GM12874 (cell line): ENCODE measurements around the gene MAFB.

Experiments
- TF ChIP-seq, protein P1 (sequence below): IDR thresholded peaks from 2 replicates; pipeline ENCODE4 v1.5.1; 2011; ENCODE audit warnings: low read depth, mild to moderate bottlenecking, control low read depth, low read length, moderate library complexity; ENCODE audit not compliant: insufficient read depth

MAFB gene

DNA sequence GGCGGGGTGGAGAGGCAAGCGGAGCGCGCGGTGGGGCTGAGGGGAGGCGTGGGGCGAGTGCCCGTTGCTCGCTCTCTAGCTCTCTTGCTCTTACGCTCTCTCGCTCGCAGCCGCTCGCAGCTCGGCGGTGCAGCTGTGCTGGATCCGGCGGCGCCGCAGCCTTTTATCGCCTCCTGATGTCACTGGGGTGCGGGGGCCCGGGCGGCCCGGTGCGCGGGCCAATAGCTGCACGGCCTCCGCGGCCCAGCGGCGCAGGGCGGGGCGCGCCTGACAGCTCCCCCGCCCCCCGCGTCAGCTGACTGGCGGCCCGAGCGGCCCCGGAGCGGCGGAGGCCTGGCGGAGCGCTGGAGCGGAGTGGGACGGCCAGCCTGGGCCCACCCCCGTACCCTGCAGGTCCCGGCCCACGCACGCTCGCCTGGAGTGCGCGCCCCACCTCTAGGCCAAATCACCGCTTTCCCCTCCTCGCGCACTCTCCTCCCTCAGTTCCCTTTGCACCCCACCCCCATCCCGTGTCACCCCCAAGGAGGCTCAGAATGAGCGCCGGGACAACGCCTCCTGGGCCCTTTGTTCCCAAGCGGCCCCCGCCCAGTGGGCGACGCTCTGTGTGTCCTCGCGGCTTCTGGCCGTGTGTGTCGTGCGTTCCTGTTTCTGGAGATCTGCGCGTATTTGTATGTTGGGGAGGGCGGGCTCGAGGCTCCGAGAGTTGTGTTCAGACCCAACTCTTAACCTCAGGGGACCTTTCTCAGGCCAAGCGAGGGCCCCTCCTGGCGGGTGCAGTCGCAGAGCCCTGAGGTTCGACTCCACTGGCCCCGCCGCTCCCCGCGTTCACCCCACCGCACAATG, at the start of gene MAFB:
TSS of gene MAFB (minus strand) at position 137 of the 843 bp plus-strand sequence. CDS start 386 bp downstream, outside the sequence.
- TF ChIP-seq, protein P1, sequence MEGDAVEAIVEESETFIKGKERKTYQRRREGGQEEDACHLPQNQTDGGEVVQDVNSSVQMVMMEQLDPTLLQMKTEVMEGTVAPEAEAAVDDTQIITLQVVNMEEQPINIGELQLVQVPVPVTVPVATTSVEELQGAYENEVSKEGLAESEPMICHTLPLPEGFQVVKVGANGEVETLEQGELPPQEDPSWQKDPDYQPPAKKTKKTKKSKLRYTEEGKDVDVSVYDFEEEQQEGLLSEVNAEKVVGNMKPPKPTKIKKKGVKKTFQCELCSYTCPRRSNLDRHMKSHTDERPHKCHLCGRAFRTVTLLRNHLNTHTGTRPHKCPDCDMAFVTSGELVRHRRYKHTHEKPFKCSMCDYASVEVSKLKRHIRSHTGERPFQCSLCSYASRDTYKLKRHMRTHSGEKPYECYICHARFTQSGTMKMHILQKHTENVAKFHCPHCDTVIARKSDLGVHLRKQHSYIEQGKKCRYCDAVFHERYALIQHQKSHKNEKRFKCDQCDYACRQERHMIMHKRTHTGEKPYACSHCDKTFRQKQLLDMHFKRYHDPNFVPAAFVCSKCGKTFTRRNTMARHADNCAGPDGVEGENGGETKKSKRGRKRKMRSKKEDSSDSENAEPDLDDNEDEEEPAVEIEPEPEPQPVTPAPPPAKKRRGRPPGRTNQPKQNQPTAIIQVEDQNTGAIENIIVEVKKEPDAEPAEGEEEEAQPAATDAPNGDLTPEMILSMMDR: no peak

DNA sequence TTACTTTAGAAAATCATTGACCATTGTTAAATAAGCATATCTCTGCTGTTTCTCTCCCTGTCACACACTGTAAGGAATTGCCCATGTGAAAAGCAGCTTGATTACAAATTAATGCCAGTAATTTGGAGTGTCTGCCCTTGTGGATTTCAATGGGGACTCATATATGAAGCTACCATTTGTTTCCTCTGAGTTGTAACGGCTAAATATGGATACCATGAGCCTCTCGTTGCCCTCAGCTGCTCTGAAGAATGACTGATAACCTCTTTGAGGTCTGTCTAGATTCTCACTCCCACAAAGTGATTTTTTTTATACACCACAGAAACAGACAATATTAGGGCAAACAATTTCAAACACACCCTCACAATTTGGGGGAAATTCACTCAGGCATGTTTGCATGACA, 40.0 kb upstream of the MAFB start:
- TF ChIP-seq, protein P1: no peak

DNA sequence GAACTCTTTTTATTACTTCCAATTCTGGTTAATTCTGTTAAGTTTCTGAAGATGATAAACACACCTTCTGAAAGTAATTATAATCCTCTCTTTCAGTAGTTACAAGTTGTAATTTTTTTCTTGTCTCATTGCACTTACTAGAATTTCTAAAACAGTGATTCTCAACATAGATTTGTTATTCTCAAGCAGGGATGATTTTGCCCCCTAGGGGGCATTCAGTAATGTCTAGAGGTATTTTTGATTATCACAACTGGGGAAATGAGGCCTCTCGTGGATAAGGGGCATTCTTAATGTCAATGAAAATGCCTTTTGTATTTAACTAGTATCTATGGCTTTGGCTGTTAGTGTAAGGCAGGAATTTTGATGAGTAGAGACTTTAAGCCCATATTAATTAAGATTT, 39.4 kb upstream of the MAFB start:
- TF ChIP-seq, protein P1: no peak

DNA sequence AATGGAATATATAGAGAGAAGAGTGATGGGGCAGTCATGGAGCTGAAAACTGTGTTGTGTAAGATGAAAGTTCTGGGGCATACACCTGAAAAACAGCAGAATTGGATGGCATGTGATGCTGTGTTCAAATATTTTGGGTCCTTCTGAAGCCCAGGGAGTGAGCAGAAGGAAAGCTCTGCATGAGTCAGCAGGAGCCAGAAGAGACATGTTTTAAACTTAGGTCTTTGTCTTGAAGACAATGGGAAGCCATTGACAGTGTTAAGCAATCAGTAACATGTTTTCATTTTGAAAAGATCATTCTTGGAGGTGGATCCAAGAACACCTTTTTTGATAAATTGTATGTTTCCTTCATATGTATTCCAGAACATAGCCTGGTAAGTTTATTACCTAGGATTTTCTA, 38.9 kb upstream of the MAFB start:
- TF ChIP-seq, protein P1: no peak

DNA sequence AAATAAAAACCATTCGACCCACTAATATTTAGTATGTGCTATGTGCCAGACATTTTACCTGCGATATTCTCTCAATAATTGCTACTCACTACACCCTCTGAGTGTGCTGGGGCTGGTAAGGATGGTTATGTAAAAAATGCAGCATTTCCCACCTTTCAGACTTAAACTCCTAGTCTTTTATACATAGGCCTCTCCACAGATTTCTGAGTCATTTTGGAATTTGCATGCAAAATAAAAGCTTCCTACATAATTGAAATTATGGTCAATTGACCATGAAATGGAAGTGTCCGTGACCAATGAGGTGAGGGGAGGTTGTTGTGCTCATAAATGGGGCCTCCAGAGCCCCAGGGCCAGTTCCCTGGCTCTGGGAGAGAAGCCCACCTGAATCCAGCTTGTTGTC, 37.7 kb upstream of the MAFB start:
- TF ChIP-seq, protein P1: no peak

DNA sequence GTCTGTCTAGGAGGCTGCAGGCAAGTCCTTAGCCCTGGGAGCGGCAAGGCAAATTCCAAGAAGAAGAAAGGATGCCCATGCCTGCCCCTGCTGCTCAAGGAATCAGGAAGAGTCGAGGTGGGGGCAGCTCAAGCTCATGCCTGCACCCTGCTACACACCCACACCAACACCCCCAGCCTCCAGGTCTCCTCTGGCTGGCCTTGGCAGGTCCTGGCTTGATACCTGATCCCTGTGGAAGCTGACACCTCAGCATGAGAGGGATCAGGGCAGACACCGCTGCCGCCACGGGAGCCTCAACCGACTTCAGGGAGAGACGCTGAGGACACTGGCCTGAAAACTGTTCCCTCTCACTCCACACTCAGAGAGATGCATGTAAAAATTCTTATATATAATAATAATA, 35.5 kb upstream of the MAFB start:
- TF ChIP-seq, protein P1: no peak

DNA sequence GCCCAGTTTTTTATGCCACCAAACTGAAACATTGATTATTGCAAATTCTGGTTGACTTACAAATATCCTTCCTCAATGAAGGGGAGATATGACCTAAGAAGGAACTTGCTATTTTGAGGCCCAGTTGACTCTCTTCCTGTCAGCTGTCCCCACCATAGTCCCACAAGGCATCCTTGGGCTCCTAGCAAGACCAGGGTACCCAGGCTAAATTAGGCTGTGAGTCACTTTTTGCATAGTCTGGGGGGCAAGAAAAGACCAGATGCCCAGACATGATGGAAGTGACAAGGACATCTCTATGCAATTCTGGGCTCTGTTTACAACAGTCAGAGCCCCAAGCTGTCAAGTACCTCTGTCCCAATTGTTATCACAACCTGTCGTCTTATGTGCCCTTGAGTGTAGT, 31.8 kb upstream of the MAFB start:
- TF ChIP-seq, protein P1: no peak
